ENCODE data around the gene B4GALNT4.
"Not testable (repeated sequence)": the region's sequence is repeated elsewhere in the genome, so short reads cannot be mapped to it uniquely, and the experiment has no call there.

B4GALNT4 gene

GRCh38 chr11:336659-337198 is 32.6 kb upstream of the B4GALNT4 start:
- no peak for DNase-seq

GRCh38 chr11:337711-338110 is 31.6 kb upstream of the B4GALNT4 start:
- no peak for DNase-seq

- DNase-seq, result no peak
These were observed 29.3 kb upstream of the B4GALNT4 start for GRCh38 chr11:339963-340362.

GRCh38 chr11:340539-341512 is 28.5 kb upstream of the B4GALNT4 start:
- DNase-seq, result no peak

- DNase-seq, result no peak
These were observed 27.0 kb upstream of the B4GALNT4 start for GRCh38 chr11:342328-342727.

GRCh38 chr11:344836-345578 is 24.3 kb upstream of the B4GALNT4 start:
- DNase-seq, result no peak

- no peak for DNase-seq
These were observed 22.8 kb upstream of the B4GALNT4 start for GRCh38 chr11:346529-346928.

- not testable (repeated sequence) for DNase-seq
These were observed 19.9 kb upstream of the B4GALNT4 start for GRCh38 chr11:349270-349954.

- not testable (repeated sequence) for DNase-seq
These were observed 19.1 kb upstream of the B4GALNT4 start for GRCh38 chr11:350033-350722.

GRCh38 chr11:350723-351255 is 18.5 kb upstream of the B4GALNT4 start:
- DNase-seq, result no peak

- DNase-seq, result no peak
These were observed 17.9 kb upstream of the B4GALNT4 start for GRCh38 chr11:351411-351810.

GRCh38 chr11:352456-353031 is 16.8 kb upstream of the B4GALNT4 start:
- no peak for DNase-seq

- DNase-seq, result no peak
These were observed 16.0 kb upstream of the B4GALNT4 start for GRCh38 chr11:353179-353873.

- DNase-seq, result peak; percentile 85
These were observed 13.5 kb upstream of the B4GALNT4 start for GRCh38 chr11:355581-356458.

- no peak for DNase-seq
These were observed 12.7 kb upstream of the B4GALNT4 start for GRCh38 chr11:356610-357009.

GRCh38 chr11:357582-357981 is 11.7 kb upstream of the B4GALNT4 start:
- DNase-seq, result no peak

GRCh38 chr11:358129-358800 is 11.0 kb upstream of the B4GALNT4 start:
- DNase-seq, result no peak

- peak; percentile 50 for DNase-seq
These were observed 10.1 kb upstream of the B4GALNT4 start for GRCh38 chr11:359181-359714.

Data from activated CD4-positive, alpha-beta T cell treated with anti-CD3 and anti-CD28 coated beads, Interleukin-10, Interleukin-2, amounts not matched to agents 100 ng/mL and 50 ng/mL, durations not matched to agents 16 hours and 8 hours (primary cell).